Stimulated activated naive B cell treated with anti-CD40 and anti-IgM and Interleukin-4, amounts not matched to agents 10 μg/mL and 1 μg/mL and 100 μg/mL, for 72 hours (primary cell): ENCODE data around the gene RHCE.
"Not testable (repeated sequence)": the region's sequence is repeated elsewhere in the genome, so short reads cannot be mapped to it uniquely, and the experiment has no call there.

ENCODE experiments used
- ATAC-seq, 2 donors: fragments of 150-1000 bp; cut with Tn5 transposase; replicated peaks; 2 replicates each; pipeline ENCODE4 v1.10.0; 2021; ENCODE audit warnings: moderate library complexity in 1 of 2
- DNase-seq: peaks from one replicate; pipeline ENCODE4 v3.0.0; 2021
- H3K27ac Mint-ChIP-seq: one replicate; pipeline ENCODE4 v1.8.0; 2022; ENCODE audit warnings: mild to moderate bottlenecking, mixed read lengths
- H3K27me3 Mint-ChIP-seq, 2 donors: one replicate each; pipeline ENCODE4 v1.8.0; 2022; ENCODE audit warnings: mixed read lengths in 2 of 2
- H3K36me3 Mint-ChIP-seq, 2 donors: one replicate each; pipeline ENCODE4 v1.8.0; 2022; ENCODE audit warnings: mixed read lengths in 2 of 2, mild to moderate bottlenecking in 1 of 2
- H3K4me1 Mint-ChIP-seq, 2 donors: one replicate each; pipeline ENCODE4 v1.8.0; 2022; ENCODE audit warnings: mixed read lengths in 2 of 2, mild to moderate bottlenecking in 1 of 2
- H3K4me3 Mint-ChIP-seq, 2 donors: one replicate each; pipeline ENCODE4 v1.8.0; 2022; ENCODE audit warnings: mild to moderate bottlenecking in 2 of 2, mixed read lengths in 2 of 2, moderate library complexity in 1 of 2
- H3K9me3 Mint-ChIP-seq, 2 donors: one replicate each; pipeline ENCODE4 v1.8.0; 2022; ENCODE audit warnings: mixed read lengths in 2 of 2, mild to moderate bottlenecking in 1 of 2

The RHCE gene

DNA sequence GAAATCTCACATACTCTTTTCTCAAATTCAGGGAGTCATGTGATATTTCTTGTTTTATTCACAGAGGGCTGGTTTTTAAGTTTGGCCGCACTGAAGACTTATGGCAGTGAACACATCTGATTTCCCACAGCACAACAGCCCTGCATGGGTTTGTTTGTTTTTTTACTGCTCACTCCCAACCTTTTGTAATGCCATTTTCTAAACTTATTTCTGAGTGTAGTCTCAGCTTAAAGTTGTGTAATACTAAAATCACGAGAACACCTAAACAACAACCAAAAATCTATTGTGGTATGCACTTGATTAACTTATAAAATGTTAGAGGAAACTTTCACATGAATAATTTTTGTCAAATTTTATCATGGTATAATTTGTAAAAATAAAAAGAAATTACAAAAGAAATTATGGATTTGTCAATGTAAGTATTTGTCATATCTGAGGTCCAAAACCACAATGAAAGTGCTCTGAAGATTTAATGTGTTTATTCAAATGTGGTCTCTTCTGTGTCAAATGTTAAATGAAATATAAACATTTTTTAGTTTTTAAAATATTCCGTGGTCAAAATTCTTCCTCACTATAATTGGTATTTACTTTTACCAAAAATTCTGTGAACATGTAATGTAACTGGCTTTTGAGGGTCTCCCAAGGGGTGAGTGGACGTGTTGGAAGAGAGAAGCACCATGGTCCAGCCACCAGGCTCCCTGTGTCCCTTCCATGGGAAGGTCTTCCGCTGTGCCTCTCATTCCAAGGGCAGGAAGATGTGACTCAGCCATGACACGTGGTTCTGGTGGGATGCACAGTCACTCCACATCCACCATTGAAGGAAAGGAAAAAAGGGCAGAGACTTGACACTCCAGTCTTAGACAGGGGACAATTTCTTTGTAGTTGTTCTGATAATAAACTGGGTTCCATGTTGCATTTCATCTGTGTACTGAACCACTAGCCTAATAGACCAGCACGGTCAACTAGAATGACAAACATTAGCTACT, 59.7 kb downstream of the RHCE start:
- Mint-ChIP-seq H3K36me3 (peaks cover 18 to 27% of the 10 kb centered on the region in 2 donors), H3K4me1 (peaks cover 2 to 4% of the 10 kb centered on the region in 2 donors), H3K9me3 (no peaks in the 10 kb centered on the region), H3K4me3 (no peak overlapping the region), H3K27ac (peak overlapping the region; percentile 77), H3K27me3 (no peaks in the 10 kb centered on the region)
- DNase-seq (no peak), ATAC-seq (no peak)

DNA sequence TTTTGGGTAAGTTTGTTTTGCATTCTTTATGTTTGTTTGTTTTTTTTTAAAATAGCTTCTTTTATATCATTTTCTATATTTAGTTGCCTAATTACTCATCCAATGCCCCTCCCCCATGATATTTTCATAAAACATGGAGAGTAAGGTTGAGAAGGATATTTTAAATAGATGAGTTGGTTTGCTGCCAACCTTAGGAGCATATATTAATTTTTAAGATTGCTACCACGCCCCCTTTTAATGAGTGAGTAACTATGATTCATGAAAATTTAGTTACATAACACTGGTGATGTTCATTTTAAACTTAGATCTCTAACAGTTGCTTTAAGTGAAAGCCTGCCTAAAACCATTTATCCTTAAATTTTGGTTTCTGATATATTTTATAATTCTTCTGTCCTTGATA, 63.8 kb downstream of the RHCE start:
- Mint-ChIP-seq H3K9me3 (no peaks in the 10 kb centered on the region), H3K36me3 (peaks cover 28 to 43% of the 10 kb centered on the region in 2 donors), H3K4me1 (peaks cover 2 to 8% of the 10 kb centered on the region in 2 donors), H3K27me3 (no peaks in the 10 kb centered on the region), H3K4me3 (no peak overlapping the region), H3K27ac (no peak overlapping the region)
- no peak for ATAC-seq
- DNase-seq, result no peak

DNA sequence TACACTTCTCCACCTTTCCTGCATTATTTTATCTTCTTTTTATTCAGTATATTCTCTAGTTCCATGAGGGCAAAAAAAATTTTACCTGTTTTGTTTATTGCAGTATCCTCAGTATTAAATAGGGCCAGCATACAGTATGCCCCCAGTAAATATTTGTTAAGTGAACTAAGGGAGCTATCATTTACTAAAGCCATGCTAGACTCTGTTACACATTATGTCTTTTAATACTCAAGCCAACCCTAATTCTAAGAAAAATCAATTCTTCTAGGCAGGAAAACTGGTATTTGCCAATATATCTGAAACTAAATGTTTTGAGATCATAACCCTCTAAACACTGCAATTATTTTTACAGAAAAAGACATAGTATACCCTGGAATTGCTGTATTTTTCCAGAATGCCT, 64.2 kb downstream of the RHCE start:
- ATAC-seq (no peak), DNase-seq (no peak)
- H3K9me3 Mint-ChIP-seq, result no peaks in the 10 kb centered on the region
- H3K4me1 Mint-ChIP-seq, result peaks cover 2 to 8% of the 10 kb centered on the region in 2 donors
- H3K4me3 Mint-ChIP-seq, result no peak overlapping the region
- no peak overlapping the region for H3K27ac Mint-ChIP-seq
- no peaks in the 10 kb centered on the region for H3K27me3 Mint-ChIP-seq
- peaks cover 25 to 40% of the 10 kb centered on the region in 2 donors for H3K36me3 Mint-ChIP-seq

DNA sequence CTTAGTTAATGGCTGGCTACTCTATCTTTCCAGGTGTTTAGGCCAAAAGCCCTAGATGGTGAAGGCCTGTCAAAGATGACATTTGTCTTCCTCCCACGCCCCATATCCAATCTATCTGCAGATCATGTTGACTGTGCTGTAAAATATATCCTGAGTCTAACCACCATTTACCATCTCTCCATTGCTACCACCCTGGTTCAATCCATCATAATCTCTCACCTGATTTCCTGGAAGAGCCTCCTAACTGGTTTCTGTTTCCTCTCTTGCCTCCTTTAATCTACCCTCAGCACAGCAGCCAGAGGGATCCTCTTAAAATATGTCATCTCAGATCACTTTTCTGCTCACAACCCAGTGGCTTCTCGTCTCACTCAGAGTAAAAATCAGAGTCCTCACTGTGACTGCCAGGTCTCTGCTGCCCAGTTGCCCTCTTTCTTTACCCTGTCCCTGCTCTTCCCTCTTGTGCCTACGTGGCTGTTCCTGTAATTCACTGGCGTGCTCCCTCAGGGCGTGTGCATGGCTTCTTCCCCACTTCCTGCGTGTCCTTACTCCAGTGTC, 64.7 kb downstream of the RHCE start:
- DNase-seq, result no peak
- H3K27me3 Mint-ChIP-seq, result no peaks in the 10 kb centered on the region
- no peak overlapping the region for H3K4me3 Mint-ChIP-seq
- no peaks in the 10 kb centered on the region for H3K9me3 Mint-ChIP-seq
- H3K27ac Mint-ChIP-seq, result no peak overlapping the region
- peaks cover 2 to 8% of the 10 kb centered on the region in 2 donors for H3K4me1 Mint-ChIP-seq
- no peak for ATAC-seq
- H3K36me3 Mint-ChIP-seq, result peaks cover 22 to 35% of the 10 kb centered on the region in 2 donors

DNA sequence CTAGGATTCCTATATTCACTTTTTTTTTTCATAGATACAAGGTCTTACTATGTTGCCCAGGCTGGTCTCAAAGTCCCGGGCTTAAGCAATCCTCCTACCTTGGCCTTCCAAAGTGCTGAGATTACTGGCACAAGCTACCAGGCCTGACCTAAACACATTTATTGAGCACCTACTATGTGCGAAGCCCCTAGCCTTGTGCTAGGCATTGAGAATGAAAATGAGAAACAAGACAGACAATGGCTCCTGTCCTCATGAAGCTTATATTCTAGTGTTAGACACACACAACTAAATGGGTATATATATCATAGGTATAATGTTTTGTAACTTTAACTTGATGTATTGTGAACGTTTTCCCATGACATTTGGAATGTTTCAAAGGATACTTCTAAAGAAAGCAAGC, 71.0 kb downstream of the RHCE start:
- Mint-ChIP-seq H3K27ac (no peak overlapping the region), H3K4me1 (peaks cover 5 to 12% of the 10 kb centered on the region in 2 donors), H3K36me3 (peaks cover 12 to 33% of the 10 kb centered on the region in 2 donors), H3K4me3 (no peak overlapping the region), H3K27me3 (no peaks in the 10 kb centered on the region), H3K9me3 (no peaks in the 10 kb centered on the region)
- no peak for DNase-seq
- ATAC-seq, result no peak

DNA sequence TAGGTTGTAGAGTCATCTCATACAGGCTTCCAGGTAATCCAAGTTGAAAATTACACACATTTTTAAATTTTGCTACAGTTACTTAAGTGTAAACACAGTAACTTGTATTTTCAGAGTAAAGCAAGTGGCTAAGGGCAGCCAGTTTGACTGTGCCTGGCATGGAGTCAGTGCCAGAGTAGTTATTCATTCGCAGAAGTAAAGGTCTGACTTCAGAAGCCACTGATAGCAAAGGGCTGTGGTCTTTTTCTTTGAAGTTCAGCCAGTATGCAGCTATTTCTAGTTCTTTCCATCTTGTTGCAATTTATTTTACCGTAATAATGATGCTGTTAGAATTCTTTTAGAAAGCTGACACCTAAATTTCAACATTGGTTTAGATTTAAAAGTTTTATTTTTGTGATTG, 73.1 kb downstream of the RHCE start:
- ATAC-seq (no peak), DNase-seq (no peak)
- Mint-ChIP-seq H3K9me3 (no peaks in the 10 kb centered on the region), H3K27me3 (no peaks in the 10 kb centered on the region), H3K4me3 (no peak overlapping the region), H3K27ac (no peak overlapping the region), H3K36me3 (peaks cover 12 to 32% of the 10 kb centered on the region in 2 donors), H3K4me1 (peaks cover 7 to 12% of the 10 kb centered on the region in 2 donors)

DNA sequence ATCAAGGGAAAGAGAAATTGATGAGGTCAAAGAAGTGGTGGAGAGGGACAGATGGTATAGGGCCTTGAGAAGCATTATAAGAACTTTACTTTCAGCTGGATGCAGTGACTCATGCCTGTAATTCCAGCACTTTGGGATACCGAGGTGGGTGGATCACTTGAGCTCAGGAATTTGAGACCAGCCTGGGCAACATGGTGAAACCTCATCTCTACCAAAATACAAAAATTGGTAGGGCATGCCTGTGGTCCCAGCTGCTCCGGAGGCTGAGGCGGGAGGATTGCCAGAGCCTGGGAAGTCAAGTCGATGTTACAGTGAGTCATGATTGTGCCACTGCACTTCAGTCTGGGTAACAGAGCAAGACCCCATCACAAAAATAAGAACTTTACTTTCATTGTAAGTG, 76.8 kb downstream of the RHCE start:
- Mint-ChIP-seq H3K4me1 (peaks cover 10 to 27% of the 10 kb centered on the region in 2 donors), H3K9me3 (no peaks in the 10 kb centered on the region), H3K4me3 (no peak overlapping the region), H3K36me3 (peaks cover 6 to 26% of the 10 kb centered on the region in 2 donors), H3K27ac (no peak overlapping the region), H3K27me3 (no peaks in the 10 kb centered on the region)
- ATAC-seq, result no peak
- no peak for DNase-seq

DNA sequence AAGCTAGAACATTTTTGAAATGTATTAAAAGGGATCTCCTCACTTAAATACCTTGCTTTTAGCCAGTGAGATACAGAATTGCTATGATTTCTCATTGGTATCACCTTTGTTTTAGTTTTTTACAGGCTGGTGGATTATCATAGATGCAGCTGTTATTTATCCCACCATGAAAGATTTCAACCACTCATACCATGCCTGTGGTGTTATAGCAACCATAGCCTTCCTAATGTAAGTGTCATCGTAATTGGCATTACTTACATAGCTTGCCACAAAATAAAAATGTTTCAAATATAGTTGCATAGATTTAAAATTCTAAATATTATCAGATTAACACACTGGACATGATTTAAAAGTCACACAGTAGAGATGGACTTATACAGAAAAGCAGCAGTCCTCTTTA, 77.8 kb downstream of the RHCE start:
- no peak for ATAC-seq
- peaks cover 8 to 23% of the 10 kb centered on the region in 2 donors for H3K4me1 Mint-ChIP-seq
- peaks cover 5 to 23% of the 10 kb centered on the region in 2 donors for H3K36me3 Mint-ChIP-seq
- no peaks in the 10 kb centered on the region for H3K27me3 Mint-ChIP-seq
- H3K27ac Mint-ChIP-seq, result no peak overlapping the region
- no peaks in the 10 kb centered on the region for H3K9me3 Mint-ChIP-seq
- H3K4me3 Mint-ChIP-seq, result no peak overlapping the region
- DNase-seq, result no peak

DNA sequence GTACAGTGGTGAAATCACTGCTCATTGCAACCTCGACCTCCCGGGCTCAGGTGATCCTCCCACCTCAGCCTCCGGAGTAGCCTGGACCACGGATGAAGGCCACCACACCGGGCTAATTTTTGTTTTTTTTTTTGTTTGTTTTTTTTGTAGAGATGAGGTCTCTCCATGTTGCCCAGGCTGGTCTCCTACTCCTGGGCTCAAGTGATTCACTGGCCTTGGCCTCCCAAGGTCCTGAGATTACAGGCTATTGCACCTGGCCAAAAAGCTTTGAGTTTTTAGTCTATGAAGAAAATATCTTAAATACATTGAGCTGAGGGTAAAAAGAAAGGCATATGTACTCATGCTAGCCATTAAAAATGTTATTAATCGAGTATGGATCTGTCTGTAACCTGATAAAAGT, 78.9 kb downstream of the RHCE start:
- H3K27ac Mint-ChIP-seq, result no peak overlapping the region
- no peaks in the 10 kb centered on the region for H3K27me3 Mint-ChIP-seq
- peaks cover 8 to 17% of the 10 kb centered on the region in 2 donors for H3K4me1 Mint-ChIP-seq
- peaks cover 5 to 17% of the 10 kb centered on the region in 2 donors for H3K36me3 Mint-ChIP-seq
- ATAC-seq (no peak), DNase-seq (no peak)
- H3K4me3 Mint-ChIP-seq, result no peak overlapping the region
- no peaks in the 10 kb centered on the region for H3K9me3 Mint-ChIP-seq

DNA sequence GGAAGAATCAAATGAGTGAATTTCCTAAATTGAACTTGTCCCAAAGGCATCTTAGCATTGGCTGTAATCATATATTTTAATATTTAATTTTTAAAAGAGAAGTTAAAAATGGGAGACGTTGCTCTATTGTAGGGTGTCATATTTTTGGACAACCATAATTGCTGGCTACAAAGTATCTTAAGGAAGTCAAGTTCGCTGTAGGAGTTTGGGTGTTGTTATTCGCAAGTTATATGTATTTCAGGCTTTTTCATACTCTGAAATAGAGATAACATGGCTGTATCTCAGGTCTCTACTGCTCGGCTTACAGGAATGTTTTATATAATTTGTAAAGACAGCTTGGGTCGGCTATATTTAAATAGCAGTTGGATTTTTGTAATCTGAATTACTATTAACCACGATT, 81.6 kb downstream of the RHCE start:
- DNase-seq (no peak), ATAC-seq (no peak)
- H3K27ac Mint-ChIP-seq, result peak overlapping the region; percentile 99
- peaks cover 6 to 11% of the 10 kb centered on the region in 2 donors for H3K36me3 Mint-ChIP-seq
- no peaks in the 10 kb centered on the region for H3K9me3 Mint-ChIP-seq
- H3K27me3 Mint-ChIP-seq, result no peaks in the 10 kb centered on the region
- H3K4me1 Mint-ChIP-seq, result peaks cover 8 to 23% of the 10 kb centered on the region in 2 donors
- H3K4me3 Mint-ChIP-seq, result peak overlapping the region; percentile 93 to 96

DNA sequence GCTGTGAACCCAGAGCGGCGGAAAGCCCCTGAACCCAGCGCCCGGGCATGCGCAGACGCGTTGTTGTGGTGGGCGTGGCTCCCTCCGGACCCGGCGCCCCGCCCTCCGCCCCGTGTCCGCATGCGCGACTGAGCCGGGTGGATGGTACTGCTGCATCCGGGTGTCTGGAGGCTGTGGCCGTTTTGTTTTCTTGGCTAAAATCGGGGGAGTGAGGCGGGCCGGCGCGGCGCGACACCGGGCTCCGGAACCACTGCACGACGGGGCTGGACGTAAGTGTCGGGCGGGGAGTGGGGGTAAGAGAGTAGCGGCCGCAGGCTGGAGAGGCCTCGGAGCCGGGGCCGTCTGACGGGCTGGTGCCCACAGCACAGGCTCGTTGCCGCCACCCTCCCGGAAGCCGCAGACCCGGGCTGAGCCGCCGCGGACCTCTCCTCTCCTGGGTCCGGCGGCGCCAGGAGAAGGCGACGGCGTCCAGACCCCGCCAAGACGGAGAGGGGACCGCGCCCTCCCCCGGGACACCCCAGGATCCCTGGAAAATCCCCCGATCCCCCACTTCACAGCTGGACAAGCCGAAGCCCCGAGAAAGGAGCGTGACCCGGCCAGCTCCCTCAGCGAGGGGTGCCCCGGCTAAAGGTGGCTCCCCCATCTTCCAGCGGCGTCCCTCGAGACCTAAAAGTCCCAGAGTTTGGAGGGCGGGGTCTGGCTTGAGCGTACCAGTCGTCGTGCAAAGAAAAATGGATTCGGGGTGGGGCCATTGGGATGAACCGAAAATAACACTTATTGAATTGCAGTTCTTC, 82.2 kb downstream of the RHCE start, which contains the start of gene TMEM50A:
Gene TMEM50A (plus strand): TSS at position 147 of the 794 bp plus-strand sequence. CDS start 2,153 bp downstream, outside the sequence.
- no peaks in the 10 kb centered on the region for H3K27me3 Mint-ChIP-seq
- peaks cover 6 to 23% of the 10 kb centered on the region in 2 donors for H3K4me1 Mint-ChIP-seq
- H3K4me3 Mint-ChIP-seq, result peak within 1 kb of the TSS; percentile 93 to 96
- H3K9me3 Mint-ChIP-seq, result no peaks in the 10 kb centered on the region
- ATAC-seq, result peak; percentile 81 to 85
- peak; percentile 89 for DNase-seq
- peaks cover 3 to 6% of the 10 kb centered on the region in 2 donors for H3K36me3 Mint-ChIP-seq
- H3K27ac Mint-ChIP-seq, result peak within 1 kb of the TSS; percentile 99

DNA sequence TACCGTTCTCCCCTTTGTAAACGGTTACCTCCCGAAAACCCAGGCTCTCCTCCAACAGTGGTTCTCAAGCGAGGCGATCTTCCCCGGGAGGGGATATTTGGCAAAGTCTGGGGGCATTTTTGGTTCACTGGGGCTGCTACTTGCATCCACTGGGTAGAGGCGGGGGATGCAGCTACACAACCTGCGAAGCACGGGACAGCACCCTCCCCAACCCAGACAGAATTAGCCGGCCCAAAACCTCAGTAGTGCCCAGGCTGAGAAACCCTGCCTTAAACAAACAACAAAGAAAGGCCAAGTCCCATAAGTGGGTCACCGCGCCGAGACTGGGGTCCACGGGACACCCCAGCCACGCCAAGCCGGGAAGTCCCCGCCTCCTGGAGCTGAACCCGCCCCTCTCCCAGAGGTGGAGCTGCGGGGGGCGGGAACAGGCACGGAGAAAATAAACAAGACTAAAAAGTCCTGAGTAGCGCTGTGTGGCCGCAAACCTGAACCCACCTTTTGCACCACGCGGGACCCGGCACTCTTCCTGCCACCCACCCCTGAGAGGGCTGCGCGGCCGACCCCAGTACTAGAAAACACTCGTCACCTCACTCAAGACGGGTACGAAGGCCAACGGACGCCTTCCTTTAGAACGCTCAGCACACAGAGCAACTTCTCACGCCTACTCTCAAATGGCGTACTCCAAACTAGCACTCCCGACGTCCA, 83.0 kb downstream of the RHCE start:
- peak overlapping the region; percentile 99 for H3K27ac Mint-ChIP-seq
- peak; percentile 76 to 77 for ATAC-seq
- H3K36me3 Mint-ChIP-seq, H3K27me3 Mint-ChIP-seq, DNase-seq, H3K9me3 Mint-ChIP-seq: not testable (repeated sequence)
- peaks cover 6 to 23% of the 10 kb centered on the region in 2 donors for H3K4me1 Mint-ChIP-seq
- H3K4me3 Mint-ChIP-seq, result peak overlapping the region; percentile 93 to 96

DNA sequence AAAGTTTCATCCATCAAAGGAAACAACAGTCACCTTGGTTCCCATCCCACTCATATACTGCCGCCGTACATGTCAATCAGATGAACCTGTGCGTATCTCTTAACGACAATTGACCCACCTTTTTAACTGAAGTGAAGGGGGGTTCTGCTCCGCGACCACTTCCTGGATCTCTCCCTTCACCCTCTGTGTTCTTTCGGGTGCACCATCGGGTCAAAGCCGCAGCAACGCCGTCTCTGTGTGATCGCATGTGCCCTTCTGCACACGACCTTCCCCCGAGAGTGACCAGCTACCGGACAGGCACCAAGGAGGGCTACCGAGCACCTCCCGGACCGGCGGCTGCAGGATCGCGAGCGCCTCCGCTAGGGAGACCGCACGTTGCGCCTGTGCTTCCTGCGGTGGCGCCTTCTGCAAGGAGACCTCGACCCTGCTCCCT, 83.7 kb downstream of the RHCE start:
- H3K27me3 Mint-ChIP-seq, H3K9me3 Mint-ChIP-seq, H3K36me3 Mint-ChIP-seq: not testable (repeated sequence)
- peak; percentile 10 for ATAC-seq
- Mint-ChIP-seq H3K27ac (peak overlapping the region; percentile 91), H3K4me1 (peaks cover 5 to 23% of the 10 kb centered on the region in 2 donors), H3K4me3 (peak overlapping the region; percentile 84 to 94)
- DNase-seq, result peak; percentile 23
